ENCODE results near the gene SLCO2B1.
"Not testable (repeated sequence)": the region's sequence is repeated elsewhere in the genome, so short reads cannot be mapped to it uniquely, and the experiment has no call there.

Gene SLCO2B1, protein sequence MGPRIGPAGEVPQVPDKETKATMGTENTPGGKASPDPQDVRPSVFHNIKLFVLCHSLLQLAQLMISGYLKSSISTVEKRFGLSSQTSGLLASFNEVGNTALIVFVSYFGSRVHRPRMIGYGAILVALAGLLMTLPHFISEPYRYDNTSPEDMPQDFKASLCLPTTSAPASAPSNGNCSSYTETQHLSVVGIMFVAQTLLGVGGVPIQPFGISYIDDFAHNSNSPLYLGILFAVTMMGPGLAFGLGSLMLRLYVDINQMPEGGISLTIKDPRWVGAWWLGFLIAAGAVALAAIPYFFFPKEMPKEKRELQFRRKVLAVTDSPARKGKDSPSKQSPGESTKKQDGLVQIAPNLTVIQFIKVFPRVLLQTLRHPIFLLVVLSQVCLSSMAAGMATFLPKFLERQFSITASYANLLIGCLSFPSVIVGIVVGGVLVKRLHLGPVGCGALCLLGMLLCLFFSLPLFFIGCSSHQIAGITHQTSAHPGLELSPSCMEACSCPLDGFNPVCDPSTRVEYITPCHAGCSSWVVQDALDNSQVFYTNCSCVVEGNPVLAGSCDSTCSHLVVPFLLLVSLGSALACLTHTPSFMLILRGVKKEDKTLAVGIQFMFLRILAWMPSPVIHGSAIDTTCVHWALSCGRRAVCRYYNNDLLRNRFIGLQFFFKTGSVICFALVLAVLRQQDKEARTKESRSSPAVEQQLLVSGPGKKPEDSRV

DNA sequence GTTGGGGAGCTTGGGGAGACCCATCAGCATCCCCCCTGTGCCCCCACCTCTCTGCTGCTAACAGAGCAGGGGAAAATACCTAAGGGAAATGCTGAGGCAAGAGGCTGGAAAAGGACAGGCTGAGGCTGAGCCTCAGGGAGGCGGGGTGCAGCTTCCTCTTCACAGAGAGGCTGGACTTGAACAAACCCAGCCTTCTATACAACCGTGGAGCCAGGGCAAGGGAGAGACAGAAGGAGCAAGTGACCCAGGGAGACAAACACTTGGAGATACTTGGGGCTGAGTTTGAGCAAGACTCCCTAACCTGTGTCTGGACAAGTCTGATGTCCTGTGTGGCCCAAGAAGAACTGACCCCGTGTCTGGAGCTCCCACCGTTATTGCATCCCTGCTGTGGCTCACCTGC is at the start of gene SLCO2B1:
Gene SLCO2B1, plus strand, starts transcription at position 229 of the 400 bp plus-strand sequence. CDS start 275 bp downstream, outside the sequence.
- in situ Hi-C loops (cut with MboI; ENCODE audit: low sequenced_read_pairs): no loop called here

DNA sequence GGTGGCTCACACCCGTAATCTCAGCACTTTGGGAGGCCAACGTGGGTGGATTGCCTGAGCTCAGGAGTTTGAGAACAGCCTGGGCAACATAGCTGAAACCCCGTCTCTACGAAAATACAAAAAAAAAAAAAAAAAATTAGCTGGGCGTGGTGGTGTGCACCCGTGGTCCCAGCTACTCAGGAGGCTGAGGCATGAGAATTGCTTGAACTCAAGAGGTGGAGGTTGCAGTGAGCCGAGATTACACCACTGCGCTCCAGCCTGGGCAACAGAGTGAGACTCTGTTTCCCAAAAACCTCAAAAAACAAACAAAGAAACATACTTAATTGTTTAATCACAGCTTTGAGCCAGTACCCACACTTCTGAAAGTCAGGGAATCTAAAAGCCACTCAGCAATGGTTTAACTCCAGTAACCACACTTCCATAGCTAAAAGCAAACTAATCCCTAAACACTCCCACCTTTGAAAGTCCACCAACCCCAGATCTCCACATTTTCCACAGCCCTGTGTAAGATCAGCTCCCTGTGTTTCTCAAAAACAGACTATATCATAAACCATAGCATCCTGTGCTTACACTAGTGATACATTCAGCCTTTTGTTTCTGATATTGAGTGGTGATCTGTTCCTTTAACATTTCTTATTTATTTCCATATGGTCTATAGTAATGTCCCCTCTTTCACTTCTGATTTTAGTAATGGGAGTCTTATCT is 49.3 kb upstream of the SLCO2B1 start:
- in situ Hi-C loops (cut with MboI; ENCODE audit: low sequenced_read_pairs): no loop called here

DNA sequence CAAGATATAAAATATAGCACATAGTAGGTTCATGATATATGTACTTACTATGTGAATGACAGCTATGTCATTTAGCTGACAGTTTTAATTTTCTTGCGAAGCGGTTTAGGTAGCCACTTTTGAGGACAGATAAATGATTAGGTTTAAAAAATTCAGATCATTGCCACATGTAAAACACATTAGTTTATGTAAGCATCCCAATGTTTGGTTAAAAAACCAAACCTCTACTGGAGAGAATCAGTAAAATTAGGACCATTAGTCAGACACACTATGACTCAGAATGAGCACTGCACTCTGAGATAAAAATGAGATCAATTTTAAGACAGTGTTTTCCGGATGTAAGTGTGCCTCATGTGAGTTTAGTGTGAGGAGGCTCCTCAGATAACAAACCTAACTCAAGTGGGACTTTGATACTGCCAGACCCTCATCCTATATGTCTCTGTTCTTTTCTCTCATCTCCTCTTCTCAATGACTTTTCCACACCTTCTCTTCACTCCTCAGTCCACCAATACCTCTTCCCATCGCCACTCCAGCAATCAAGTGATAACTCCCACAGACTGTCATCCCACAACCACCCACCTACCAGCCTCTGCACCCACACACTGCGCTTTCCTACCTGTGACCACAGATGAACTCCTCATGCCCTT is 47.4 kb upstream of the SLCO2B1 start:
- in situ Hi-C loops (cut with MboI; ENCODE audit: low sequenced_read_pairs): no loop called here

DNA sequence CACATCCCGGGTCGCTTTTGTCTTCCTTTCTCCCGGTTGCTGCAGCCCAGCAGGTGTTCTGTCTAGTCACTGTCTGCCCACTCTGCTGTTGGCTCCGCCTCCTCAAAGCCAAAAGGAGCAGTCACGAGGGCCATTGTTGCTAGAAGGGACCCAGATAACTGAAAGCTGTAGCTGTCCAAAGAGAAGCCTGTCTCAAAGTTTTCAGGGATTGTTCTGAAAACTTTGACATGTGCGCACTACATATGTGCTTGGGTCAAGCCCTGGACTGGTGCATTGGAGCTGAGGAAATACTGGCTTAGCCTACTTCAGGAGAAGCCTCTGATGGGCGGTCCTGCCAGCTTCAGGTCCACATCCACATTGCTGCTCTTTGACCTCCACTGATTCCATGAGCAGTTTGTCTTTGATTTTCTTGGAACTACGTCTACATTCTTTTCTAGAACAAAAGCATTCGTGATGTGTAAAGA is 45.4 kb upstream of the SLCO2B1 start:
- in situ Hi-C loops (cut with MboI; ENCODE audit: low sequenced_read_pairs): no loop called here

DNA sequence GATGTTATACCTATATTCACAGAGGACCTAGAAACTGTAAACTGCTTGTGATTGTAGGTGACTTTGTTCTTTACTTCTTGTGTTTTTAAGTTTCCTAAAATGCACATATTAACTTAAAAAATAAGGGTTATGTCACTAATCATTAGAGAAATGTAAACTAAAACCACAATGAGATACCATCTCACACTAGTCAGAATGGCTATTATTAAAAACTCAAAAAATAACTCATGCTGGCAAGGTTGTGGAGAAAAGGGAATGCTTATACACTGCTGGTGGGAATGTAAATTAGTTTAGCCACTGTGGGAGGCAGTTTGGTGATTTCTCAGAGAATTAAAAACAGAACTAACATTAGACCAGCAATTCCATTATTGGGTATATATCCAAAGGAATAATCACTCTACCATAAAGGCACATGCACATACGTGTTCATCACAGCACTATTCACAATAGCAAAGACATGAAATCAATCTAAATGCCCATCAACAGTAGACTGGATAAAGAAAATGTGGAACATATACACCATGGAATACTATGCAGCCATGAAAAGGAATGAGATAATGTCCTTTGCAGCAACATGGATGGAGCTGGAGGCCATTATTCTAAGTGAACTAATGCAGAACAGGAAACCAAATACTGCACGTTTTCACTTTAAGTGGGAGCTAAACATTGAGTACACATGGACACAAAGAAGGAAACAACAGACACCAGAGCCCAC is 44.8 kb upstream of the SLCO2B1 start:
- in situ Hi-C loops (cut with MboI; ENCODE audit: low sequenced_read_pairs): not testable (repeated sequence)

DNA sequence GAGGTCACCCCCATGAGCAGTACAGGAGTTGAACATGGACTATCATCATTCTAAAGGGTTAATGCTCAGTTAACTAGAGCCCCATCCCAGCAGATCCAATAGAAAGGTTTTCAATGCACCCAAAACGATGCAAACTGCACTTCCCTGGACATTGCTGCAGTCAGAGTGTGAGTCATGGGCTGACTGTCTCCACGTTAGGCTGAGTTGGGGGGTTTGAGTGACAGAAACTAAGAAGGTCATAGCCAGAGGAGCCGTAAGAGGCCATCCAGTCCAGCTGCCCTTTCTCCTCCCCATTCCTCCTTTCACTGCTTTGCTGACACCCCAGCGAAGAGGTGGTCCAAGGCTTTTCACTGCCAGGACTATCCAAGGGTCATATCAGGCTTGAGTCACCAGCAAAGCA is 43.7 kb upstream of the SLCO2B1 start:
- in situ Hi-C loops (cut with MboI; ENCODE audit: low sequenced_read_pairs): no loop called here

DNA sequence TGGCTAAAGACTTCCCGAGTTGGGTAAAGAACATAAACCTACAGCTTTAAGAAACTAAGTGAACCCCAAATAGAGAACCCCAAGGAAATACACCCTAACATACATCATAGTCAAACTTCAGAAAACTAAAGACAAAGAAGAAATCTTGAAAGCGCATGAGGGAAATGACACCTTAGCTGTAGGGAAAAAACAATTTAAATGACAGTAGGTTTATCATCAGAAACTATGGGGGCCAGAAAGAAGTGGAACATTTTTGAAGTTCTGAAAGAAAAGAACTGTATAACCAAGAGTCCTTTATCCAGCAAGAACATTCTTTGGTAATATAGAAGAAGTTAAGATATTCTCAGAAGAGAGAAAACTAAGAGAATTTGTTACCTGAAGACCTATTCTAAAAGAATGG is 38.7 kb upstream of the SLCO2B1 start:
- in situ Hi-C loops (cut with MboI; ENCODE audit: low sequenced_read_pairs): no loop called here

DNA sequence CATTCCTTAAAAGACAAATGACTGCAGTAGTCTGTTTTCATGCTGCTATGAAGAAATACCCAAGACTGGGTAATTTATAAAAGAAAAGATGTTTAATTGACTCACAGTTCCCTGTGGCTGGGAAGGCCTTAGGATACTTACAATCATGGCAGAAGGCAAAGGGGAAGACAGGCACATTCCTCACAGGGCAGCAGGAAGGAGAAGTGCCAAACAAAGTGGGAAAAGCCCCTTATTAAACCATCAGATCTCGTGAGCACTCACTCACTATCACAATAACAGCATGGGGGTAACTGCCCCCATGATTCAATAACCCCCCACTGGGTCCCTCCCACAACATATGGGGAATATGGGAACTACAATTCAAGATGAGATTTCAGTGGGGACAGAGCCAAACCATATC is 37.9 kb upstream of the SLCO2B1 start:
- in situ Hi-C loops (cut with MboI; ENCODE audit: low sequenced_read_pairs): no loop called here

DNA sequence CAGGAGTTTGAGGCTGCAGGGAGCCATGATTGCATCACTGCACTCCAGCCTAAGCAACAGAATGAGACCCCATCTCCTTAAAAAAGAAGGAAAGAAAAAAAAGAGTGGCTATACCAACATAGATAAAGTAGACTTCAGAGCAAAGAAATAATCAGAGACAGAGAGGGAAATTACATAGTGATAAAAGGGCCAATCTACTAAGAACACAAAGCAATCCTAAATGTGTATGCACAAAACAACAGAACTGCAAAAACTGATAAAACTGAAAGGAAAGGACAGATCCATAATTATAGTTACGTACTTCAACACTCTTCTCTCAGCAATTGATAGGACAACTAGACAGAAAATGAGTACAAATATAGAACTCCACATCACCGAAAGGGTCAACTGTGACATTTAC is 36.4 kb upstream of the SLCO2B1 start:
- in situ Hi-C loops (cut with MboI; ENCODE audit: low sequenced_read_pairs): no loop called here

DNA sequence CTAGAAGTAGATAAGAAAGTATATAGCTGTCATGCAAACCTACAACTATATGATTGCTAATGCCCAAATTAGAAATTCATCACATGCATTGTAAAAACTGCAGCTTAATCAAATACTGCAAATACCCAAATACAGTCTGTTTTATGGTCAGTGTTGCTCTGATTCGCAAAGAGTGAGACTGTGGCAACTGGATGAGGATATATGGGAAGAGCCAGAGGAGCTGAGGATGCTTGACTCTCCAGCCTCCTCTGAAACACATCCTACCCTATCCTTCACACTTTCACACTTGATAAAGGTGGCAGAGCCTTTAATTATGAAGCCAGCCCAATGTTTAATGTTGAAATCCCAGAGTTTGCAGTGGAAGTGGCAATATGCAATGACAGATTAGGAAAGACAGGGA is 32.3 kb upstream of the SLCO2B1 start:
- in situ Hi-C loops (cut with MboI; ENCODE audit: low sequenced_read_pairs): no loop called here

DNA sequence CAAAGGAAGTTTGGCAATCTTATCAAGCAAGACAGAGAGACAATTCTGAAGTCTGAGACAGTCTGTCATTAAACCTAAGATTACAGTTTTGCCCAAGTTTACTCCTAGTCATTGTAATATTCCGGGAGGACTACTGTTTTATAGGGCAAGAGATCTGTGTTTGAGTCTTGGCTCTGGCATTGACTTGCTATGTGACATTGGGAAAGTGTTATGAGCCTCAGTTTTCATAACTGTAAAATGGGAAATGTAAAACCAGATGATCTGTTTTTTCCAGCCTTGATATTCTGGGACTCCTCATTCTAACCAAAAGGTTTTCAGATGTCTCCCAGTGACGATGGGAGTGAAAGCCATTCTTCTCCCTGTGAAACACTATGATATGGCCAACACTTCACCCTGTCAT is 24.3 kb upstream of the SLCO2B1 start:
- in situ Hi-C loops (cut with MboI; ENCODE audit: low sequenced_read_pairs): no loop called here

DNA sequence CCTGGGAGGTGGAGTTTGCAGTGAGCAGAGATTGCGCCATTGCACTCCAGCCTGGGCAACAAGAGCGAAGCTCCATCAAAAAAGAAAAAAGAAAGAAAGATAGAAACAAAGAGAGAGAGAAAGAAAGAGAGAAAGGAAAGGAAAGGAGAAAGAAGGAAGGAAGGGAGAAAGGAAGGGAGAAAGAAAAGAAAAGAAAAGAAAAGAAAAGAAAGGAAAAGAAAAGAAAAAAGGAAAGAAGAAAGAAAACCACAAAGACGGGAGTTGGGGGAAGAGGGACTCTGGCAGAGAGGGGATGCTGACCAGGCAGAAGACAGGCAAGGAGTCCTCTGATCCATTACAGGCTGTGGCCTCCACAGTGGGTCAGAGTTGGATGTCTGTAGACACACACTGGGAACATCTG is 18.8 kb upstream of the SLCO2B1 start:
- in situ Hi-C loops (cut with MboI; ENCODE audit: low sequenced_read_pairs): no loop called here

DNA sequence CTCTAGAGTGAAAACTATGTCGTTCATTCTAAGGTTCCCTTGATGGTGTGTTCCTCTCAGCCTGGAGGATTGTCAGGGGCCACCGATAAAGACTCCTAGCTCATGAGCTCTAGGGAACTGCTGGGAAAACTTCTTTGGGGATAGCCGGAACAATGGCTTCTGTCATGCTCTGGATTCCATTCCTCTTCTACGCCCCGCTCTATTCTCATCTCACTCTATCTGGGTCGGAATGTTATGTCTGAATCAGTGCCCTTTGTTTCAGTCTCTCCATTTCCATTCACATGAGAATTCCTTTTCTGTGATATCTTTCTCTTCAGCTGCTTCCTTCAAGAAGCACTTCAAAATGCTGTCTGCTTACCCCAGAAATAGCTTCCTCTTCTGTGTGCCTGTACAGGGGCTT is 16.9 kb upstream of the SLCO2B1 start:
- in situ Hi-C loops (cut with MboI; ENCODE audit: low sequenced_read_pairs): no loop called here

DNA sequence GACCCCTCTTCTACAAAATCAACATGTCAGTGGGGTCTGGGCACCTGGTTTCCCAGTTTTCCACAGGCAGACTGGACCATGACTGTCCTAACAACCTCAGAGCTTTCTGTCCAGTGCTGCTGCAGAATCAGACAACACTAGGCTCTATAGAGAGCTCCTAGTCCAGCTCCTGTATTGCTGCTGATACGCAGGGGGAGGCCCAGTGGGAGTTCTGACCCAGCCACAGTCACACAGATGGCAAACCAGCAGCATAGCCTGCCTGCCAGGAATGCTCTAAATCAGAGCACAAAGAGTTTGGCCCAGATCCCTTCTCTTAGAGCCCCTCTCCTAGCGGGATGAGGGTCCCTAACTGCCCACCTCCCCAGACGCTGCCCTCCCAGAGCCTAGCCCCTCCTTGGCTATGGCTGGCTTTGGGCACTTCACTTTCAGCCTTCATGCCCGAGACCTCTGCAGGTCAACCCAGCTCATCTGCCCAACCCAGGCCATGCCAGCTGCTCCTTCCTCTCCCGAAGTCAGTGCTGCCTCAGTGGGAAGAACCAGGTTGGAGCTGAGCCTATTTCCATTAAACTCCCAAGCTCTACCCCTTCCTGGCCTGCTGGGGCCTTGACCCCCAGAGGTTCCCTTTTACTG is 15.8 kb upstream of the SLCO2B1 start:
- in situ Hi-C loops (cut with MboI; ENCODE audit: low sequenced_read_pairs): no loop called here

DNA sequence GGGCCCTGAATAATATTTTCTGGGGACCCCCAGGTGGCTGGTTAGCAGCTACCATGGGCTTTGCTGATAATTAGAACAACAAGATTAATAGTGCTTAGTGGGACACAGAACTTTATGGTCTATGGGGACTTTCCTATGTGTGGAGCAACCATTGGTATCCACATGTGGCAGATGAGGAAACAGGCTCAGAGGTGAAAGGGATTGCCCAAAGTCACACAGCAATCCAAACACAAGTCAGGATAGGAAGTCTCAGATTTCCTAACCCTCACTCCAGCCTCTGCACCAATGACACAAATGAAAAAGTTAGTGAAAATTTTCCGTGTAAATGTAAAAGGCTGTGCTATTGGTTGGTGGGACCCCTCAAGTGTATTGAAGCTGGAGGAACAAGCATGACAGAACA is 15.3 kb upstream of the SLCO2B1 start:
- in situ Hi-C loops (cut with MboI; ENCODE audit: low sequenced_read_pairs): no loop called here

DNA sequence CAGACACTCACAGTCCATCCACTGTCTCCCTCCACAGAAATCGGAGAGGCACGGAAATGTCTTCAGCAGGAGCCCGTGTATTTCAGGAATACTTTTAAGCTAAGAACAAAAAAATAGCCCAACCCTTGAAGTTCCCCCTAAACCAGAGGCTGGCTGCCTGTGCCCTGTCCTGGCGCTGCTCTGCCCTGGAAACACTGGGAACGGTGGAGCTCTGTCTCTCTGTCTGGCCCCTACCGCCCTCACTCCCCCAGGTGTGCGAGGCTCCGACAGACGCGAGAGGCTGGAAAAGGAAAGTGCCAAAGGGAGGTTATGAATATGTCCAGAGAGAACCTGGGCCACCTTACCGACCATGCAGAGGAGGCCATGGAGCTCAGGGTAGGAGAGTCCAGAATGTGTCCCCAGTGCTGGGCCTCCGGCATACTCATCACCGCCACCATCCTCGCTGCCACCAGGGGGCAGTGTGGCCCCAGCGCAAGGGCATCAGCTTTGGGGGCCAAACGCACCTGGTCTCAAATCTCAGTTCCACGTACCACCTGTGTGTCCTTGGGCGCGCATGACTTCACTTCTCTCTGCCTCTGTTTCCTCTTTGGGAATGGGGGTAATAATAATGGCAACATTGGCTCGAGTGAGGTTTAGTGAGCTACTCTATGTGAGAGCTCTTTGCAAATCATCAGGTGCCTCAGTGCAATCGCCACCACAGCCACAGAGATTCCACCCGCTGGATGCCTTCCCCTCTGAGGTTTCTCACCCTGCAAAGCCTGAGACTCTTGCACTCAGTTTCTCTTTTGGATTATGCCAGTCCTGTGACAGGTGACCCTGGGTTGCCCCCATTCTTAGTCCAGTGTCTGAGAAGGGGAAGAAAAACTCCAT is 10.4 kb upstream of the SLCO2B1 start:
- in situ Hi-C loops (cut with MboI; ENCODE audit: low sequenced_read_pairs): loop anchor here (5.0 kb wide), 1 partner anchor 62 kb away; no protein-coding TSS in a partner anchor

DNA sequence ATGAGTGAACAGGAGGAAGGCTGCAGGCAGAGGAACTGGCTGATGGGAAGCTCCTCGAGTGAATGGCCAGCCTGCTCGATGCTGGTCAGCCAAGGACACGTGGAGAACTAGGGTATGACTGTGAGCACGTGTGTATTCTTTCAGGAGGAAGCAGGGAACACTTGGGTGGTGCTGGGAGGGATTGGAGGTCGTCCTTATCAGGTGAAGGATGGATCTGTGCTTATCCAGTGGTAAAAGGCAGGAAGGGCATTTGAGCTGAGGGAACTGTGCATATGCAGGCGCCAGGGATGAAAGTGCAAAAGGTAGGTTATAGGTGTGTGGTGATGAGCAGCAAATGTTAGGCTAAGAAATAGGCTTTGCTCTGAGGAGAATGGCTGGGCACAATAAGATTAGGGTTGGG is 9.7 kb upstream of the SLCO2B1 start:
- in situ Hi-C loops (cut with MboI; ENCODE audit: low sequenced_read_pairs): loop anchor here (5.0 kb wide), 1 partner anchor 61 kb away; no protein-coding TSS in a partner anchor

DNA sequence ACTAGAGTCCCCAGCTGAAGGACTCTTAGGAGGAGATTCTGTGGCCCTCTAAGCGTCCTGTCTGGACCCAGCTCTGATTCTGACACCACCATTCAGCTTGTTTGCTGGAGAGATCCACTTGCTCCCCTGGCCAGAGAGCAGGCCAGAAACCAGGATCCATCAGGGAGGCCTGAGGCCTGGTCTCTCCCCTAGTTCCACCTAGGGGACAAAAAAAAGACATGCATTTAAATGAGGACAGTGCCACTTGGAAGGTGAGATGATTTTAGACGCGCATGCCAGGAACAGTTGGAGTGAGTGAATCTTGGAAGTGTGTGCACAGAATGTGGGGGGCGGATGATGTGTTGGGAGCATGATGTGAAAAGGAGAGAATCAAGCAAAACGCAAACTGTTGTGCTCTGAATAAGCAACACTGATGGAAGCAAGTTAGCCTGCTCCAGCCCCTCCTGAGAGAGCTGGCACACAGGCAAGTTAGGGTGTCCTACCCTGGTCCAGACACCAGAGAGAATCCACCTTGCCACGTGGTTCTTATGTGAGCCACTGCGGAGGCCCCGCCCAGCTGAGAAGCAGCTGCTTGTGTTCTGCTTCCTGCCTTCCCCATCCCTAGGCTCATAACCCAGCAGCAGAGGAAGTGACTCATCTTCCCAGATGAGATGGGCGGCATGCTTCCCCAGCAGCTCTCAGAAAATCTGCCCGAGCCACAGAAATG is 8.0 kb upstream of the SLCO2B1 start:
- in situ Hi-C loops (cut with MboI; ENCODE audit: low sequenced_read_pairs): loop anchor here (5.0 kb wide), 1 partner anchor 59 kb away; no protein-coding TSS in a partner anchor
